IPS DF 19.7 (cell line): Measurements from ENCODE around the gene DUS4L.

Experiments
- DNase-seq: peaks from one replicate; pipeline ENCODE4 v3.0.0-alpha.2; 2013; ENCODE audit warnings: low read depth, low spot score

DUS4L gene

DNA sequence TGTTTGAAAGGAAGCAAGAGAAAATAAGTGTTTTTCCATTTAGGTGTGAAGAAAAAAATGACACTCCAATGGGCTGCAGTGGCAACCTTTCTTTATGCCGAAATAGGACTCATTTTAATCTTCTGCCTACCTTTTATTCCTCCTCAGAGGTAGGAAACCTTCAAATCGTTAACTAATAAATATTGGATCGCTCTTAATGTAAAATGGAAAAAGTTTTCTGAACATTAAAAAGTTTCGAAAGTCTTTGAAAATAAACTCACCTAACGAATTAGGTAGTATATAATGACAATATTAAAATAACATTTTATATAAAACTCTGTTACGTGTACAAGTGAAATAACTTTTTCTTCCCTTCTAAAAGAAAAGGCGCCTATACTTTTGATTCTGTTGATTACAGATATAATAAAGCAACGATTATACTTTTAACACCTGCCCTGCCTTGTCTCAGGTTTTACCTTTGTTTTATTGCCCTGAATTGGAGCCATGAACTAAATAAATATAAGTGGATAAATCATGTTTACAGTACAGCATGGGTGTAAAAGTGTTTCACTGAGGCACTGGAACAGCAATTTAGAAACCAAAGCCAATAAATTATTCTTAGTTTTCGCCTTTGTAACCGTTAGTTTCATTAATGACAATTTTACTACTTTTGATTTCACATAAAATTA, 17.1 kb downstream of the DUS4L start:
- no peak for DNase-seq

DNA sequence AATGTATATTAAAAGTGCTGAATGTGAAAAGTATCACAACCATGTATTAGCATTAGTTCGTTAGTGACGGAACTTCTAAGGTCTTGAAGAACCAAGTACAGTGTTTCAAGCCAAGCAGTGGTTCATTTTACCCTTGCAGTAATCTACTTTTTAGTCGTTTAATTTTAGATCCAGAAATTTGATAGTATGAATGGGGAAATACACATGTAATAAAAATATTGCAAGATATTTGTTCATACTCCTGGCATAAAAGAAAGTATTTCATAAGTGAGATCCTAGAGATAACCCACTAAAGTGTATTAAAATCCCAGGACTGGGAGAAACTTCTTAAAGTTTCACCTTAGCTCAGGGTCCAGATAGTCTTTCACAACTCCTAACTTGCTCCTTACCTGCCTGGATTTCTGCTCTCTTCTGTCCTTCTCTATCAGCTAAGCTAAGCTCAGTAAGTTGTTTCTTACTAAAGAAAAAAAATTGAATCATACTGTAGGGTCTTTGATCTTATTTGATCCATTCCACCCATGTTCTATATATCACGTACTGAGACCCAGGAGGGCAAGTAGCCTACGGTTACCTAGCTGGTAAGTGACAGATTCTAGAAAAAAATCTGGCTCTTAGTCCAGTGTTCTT, 17.7 kb downstream of the DUS4L start:
- DNase-seq, result no peak

DNA sequence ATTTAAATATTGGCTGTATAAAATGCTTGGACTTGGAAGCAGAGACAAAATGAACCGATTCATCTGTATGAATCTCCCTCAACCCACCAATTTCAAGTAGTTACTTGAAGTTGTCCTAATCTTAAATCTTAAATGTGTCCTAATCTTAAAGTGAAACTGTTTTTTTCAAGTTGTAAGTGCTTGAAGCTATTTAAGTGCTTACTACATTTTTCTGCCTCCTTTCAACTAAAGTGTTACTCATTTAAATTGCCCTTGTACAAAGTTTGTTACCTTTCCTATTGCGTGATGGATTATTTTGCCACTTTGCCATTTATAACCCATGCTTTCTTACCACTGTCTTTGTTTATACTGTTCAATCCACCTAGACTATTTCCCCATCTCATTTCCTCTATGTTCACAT, 19.1 kb downstream of the DUS4L start:
- DNase-seq, result no peak

DNA sequence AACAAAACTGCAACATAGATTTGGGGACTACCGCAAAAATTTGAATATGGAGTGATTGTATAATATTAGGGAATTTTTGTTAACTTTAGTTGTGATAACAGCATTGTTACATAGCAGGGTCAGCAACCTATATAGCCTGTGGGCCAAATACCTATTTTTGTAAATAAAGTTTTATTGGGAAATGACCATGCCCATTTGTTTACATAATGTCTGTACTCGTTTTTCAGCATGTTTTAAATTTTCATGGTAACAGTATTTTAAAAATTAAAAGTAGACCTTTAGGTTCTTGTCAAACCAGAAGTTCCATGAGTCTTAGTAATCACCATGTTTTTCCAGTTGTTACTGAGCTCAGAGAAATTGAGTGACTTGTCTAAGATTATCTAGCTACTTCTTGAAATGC, 20.9 kb downstream of the DUS4L start:
- no peak for DNase-seq

DNA sequence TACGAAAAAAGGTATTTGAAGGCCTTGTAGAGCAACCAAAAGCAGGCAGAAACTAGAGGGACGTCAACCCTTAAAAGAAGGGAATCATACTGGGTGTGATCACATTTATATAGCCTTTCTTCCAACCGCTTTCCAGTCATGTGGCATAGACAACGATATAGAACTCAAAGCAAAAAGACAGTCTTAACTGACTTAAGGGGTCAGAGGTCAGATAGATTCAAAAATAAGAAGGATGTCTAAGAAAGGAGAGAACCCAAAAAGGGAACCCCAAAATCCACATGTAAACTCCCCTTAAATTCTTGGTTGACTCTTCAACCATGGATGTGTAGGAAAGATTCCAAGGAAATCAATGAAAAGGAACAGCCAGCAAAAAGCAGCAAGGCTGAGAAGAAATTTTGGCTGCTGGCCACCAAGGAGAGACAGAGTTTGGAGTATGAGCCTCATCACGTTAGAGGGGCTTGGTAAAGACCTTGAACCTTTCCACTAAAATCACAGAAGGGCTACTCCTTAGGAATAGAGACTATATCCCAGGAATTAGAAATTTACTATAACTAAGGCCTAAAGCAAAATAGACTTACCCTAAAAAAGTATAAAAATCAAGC, 24.9 kb downstream of the DUS4L start:
- DNase-seq, result no peak

DNA sequence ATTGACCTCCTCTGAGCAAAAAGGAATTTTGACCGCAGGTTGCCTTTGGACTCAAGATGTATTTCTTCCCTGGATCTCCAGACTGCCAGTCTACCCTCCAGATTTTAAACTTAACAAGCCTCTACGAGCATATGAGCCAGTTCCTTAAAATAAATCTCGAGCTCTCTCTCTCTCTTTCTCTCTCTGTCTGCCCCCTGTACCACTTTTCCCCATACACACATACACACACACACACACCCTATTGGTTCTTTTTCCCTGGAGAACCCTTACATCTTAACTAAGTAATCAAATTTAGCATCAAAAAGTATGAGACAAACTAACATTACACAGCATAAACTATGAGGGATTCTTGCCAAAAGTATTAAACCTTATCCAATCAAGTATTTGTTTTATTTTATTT, 27.6 kb downstream of the DUS4L start:
- DNase-seq, result no peak

DNA sequence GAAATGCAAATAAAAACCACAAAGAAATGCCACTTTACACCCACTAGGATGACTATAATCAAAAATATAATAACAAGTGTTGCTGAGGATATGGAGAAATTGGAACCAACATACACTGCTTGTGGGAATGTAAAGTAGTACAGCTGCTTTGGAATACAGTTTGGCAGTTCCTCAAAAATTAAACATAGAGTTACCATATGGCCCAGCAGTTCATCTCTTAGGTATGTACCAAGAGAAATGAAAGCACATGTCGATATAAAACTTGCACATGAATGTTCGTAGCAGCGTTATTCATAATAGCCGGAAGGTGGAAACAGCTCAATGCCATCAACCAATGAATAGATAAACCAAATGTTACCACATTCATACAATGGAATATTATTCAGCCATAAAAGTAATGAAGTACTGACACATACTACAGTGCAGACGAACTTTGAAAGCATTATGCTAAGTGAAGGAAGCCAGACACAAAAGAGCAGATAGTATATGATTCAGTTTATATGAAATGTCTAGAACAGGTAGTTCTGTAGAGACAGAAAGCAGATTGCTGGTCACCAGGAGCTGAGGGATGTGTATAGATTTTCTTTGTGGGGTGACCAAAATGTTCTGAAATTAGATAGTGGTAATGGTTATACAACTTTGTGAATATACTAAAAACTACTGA, 28.7 kb downstream of the DUS4L start:
- DNase-seq, result no peak

DNA sequence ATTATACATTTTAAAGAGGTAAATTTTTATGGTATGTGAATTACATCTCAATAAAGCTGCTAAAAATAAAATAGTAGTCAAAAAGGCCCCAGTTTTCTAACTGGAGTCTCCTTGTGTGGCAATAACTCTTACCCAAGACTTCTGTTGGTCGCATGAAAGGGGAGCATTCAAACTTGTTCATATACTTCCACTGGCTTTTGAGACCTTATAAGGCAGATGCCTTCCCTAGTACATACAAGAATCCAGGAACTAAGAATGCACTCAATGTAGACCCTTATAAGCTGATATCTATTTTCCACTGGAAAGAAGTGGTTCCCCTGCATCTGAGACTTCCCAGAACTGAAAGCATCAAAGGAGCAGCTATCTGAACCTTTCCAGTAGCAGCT, 29.2 kb downstream of the DUS4L start:
- DNase-seq, result no peak

DNA sequence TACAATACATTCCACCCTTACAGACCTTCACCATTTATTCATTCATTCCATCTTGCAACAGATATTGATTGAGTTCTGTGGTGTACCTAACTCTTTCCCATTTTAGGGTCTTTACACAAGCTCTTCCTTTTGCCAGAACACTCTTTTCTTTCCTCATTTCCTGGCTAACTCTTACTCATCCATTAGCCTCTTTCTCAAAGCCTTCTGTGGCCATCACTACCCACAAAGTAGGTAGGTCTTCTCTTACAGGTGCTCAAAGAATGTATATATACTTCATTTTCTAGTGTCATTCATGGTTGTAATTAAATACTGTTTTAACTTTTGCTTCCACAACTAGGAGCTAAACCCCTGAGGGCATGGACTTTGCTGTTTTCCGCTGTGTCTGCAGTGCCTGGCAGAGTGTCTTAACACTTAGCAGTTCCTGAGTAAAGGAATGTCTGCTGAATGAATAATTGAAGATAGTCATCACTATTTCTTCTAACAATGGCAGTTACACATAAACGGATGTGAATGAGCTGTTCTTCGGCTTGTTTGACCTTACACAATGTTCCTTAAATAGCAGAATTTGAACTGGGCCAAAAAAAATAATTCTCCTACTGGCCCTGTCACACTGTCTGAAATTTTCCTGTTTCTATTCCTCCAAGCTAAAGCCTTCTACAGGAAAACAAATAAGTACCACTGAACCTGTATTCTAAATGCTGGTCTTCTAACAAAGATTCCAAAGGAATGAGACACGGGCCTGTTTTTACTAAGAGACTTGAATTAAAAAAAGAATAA, 31.4 kb downstream of the DUS4L start:
- DNase-seq, result no peak

DNA sequence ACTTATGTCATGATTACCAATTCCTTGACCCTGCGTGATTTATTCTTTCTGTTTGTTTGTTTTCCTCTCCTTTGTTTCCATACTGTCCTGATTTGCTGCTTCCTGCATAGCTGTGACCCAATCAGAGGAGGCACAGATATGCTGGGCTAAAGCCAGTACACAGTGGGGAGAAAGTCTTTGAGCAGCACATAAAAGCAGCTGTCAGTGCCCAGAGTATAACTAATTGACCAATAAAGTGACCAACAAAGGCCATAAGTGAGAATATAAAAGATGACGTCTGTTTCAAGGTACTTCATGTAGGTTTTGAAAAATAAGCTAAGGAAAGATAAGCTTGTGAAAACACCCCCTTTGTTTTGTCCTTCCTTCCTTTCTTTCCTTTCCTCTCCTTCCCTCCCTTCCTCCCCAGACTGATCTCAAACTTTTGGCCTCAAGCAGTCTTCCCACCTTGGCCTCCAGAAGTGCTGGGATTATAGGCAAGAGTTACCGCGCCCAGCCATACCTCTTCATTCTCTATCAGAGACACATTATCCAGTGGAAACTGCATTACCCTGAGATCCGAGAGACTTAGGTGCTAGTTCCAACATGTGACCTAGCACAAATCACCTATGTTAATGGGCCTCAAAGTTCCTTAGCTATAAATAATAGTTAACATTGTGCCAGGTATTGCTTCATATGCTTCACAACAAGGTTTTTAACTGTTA, 33.3 kb downstream of the DUS4L start:
- no peak for DNase-seq

DNA sequence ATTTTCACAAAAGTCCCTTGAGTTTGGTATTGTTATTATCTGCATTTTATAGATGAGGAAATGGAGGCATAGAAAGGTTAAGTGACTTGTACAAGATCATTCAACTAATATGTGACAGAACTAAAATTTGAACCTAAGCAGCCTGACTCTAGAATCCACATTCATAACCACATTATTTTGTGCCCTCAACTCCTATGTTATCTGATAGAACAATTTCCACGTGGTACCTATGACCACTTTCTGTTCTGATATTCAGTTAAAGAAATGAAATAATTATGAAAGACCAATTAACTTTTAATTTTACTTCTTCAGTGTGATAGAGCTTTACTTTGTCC, 33.8 kb downstream of the DUS4L start:
- DNase-seq, result no peak

DNA sequence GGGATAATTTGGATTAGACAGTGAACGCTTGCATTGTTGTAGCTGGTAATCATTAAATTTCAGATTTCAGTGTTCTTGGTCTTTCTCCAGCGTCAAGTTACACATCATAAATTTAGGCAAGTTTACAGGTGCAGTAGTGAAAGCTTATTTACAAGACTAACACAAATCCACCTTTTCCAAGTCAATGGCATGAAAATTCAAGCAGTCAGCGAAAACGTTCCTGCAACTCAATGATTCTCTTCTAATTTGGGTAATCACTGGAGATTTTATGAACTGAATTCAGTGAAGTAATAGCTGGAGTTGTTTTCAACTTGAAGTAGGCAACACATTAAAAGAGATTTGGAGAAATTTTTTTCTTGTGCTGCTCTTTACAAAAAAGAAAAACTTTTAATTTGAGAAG, 34.2 kb downstream of the DUS4L start:
- DNase-seq, result no peak

DNA sequence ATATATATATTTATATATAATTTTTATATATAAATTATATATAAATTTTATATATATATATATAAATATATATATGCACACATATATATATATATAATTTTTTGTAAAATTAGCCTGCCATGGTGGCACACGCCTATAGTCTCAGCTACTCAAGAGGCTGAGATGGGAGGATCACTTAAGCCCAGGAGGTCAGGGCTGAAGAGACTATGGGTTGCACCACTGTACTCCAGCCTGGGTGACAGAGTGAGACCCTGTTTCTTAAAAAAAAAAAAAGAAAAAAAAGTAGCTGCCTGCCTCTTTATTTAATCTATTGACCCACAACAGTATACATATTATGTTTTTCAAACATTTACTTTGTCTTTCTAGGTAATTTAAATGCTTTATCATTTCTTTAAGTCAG, 35.5 kb downstream of the DUS4L start:
- no peak for DNase-seq

DNA sequence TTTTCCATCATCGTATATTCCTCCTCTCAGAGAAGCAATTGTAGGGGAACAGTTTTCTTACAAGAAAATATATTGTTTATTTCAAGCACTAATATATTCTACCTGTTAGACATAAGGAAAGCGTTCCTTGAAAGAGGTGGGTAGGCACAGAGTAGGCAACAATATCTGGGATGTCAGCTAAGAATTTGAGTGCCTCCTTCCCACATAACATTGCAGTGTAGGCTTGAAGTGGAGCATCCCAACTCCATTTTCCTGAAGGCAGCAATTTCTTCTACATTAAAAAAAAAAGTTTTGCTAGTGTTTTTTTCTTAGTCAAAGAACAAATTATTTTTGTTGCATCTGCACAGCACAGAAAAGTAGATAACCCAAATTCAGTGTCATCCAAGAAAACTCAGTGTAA, 37.0 kb downstream of the DUS4L start:
- no peak for DNase-seq

DNA sequence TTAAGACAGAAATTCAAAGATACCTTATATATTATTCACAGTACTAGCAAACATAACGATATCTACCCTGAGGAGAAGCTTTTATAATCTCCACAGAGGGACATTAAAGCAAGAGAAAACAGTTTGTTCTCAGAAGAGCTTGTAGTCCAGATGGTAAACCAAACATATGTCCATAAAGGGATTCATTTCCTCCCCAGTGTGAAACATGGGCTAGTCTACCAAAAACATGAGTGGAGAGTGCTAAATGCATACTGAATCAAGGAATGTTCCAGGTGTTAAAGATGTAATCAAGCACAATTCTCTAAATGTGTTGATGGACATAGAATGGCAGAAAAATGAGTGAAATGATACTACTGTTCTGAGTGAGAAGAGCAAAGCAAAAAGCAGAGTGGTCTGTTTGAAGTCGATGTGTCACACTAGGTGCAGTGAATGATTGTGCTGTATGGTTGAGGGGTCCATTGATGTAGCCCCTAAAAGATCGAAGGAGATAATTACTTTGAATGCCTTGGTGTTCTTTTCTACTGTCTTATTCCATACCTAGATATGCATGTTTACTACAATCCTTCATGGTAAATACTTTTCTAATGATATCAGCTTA, 41.5 kb downstream of the DUS4L start:
- DNase-seq, result no peak

DNA sequence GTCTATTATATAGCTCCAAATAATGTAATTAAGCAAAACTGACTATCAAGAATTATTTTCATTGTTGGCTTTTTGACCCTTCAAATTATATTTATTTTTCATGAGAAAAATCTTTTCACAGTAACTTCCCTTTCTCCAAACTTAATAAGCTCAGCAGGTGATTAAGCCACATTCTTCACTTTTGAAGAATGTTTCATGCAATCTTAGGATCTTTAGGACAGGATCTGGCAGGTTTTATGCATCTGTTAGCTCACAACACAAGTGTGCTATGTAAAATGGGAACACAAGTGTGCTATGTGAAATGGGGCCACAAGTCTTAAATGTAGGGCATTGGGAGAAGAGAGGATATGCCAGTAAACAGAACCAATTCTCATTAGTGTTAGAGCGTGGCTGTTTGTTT, 42.5 kb downstream of the DUS4L start:
- DNase-seq, result no peak

DNA sequence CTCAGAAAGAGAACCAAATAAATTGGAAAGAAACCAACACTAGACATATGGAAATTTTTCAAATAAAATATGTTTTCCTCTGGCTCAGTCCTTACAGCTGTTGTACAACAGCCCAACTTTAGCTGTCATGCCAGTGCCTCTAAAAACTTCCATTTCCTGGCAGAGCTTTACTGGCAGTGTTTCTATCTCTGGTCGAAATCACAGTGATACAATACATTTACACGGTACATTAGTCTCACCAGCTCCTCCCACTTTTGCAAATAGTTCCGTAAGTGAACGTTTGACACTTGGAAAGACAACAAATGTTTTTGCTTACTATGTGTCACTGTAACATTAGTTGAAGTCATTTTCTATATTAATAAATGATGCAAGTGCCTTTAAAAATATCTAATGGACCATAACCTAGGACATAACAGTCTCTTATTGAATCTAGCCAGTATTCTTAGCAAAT, 46.1 kb downstream of the DUS4L start:
- no peak for DNase-seq

DNA sequence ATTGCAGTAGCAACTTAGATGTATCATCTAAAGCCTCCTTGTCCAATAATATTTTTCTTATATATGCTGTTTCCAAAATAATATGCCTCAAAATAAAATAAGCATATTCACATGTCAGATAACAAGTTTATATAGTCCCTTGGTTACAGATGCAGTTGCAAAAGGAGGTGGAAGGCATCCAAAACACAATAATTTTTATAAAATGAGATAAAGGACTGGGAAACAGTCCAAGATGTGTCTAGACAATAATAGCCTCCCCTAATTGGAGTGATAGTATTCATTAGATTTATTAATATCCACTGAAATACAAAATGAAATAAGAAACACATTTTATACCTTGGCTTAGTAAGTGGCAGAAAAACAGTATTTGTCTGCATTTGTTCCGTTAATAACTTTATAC, 46.6 kb downstream of the DUS4L start:
- DNase-seq, result no peak

DNA sequence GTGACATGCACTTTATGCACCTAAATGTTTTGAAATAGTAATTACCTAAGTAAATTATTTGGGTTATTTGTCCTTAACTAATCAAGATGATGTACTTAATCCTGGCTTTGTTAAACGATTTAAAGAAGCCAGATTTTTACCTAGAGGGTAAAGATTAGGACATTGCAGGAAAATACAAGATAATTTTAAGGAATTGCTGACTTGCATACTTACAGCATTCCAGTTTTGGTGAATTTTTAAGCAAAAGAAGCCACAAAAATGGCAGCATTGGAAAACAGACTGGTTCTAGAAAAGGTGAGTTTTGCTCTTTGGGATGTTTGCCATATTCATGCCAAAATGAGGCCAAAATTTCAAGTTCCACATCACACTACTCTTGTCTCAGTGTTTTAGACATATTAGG, 49.7 kb downstream of the DUS4L start:
- DNase-seq, result no peak

DNA sequence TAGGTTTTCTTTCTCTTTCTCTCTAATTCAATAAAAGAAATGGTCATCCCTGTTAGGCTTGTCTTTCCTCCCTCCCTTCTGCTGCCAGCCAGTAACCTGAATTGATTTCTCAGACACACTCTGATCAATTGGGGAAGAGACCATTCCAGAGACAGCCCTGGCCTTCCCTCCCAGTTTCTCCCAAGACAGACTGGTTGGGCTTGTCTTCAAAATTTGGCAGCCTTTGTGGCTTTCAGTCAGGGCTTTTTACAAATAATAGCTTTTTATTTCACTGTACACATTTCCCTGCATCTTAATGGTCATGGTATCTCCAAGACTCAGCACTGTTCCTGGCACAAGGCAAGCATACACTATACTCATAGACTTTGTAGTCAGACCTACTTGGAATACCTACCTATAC, 50.2 kb downstream of the DUS4L start:
- DNase-seq, result no peak

DNA sequence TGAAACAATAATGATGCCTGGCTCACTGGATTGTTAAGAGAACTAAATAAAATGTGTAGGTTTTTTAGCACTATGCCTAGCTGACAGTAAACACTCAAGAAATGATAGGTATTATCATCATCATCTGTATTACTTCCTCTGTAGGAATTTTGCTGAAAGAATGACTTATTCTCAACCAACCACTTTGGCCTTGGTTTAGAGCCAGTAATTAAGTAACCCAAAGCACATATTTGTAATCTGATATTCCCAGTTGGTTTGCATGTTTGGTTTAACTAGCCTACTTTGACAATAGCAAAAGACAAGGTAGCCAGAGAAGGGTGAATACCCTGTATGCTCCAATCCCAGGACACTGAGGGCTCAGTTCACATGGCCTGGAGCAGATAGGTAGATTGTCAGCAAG, 50.7 kb downstream of the DUS4L start:
- DNase-seq, result no peak
